GM12873 (cell line): ENCODE data around the gene SLC8A1.

ENCODE experiments used
- CTCF ChIP-seq: IDR thresholded peaks from 2 replicates; pipeline ENCODE4 v1.5.1; 2012; ENCODE audit warnings: low read depth, mild to moderate bottlenecking, moderate library complexity, low read length, control low read depth; ENCODE audit not compliant: insufficient read depth; ENCODE audit errors: missing control alignments

The SLC8A1 gene

GRCh38 chr2:40384233-40384632 is 67.7 kb downstream of the SLC8A1 start:
- TF ChIP-seq CTCF, result no peak

- TF ChIP-seq CTCF, result no peak
These were observed 71.2 kb downstream of the SLC8A1 start for GRCh38 chr2:40380721-40381120.

- TF ChIP-seq CTCF, result no peak
These were observed 71.8 kb downstream of the SLC8A1 start for GRCh38 chr2:40380041-40380440.

- no peak for TF ChIP-seq CTCF
These were observed 77.2 kb downstream of the SLC8A1 start for GRCh38 chr2:40374543-40375240.

GRCh38 chr2:40373111-40373510 is 78.8 kb downstream of the SLC8A1 start:
- no peak for TF ChIP-seq CTCF

GRCh38 chr2:40372283-40372985 is 79.5 kb downstream of the SLC8A1 start:
- no peak for TF ChIP-seq CTCF

GRCh38 chr2:40371525-40372282 is 80.2 kb downstream of the SLC8A1 start:
- no peak for TF ChIP-seq CTCF
